T1000 (cell line): Measurements from ENCODE around the gene DPY19L3.
"Not testable (repeated sequence)": the region's sequence is repeated elsewhere in the genome, so short reads cannot be mapped to it uniquely, and the experiment has no call there.

Experiments used
- DNase-seq: peaks from one replicate; lab custom pipeline; 2025; ENCODE audit warnings: mixed read lengths; lab: John Stamatoyannopoulos, UW

DPY19L3 gene

DNA sequence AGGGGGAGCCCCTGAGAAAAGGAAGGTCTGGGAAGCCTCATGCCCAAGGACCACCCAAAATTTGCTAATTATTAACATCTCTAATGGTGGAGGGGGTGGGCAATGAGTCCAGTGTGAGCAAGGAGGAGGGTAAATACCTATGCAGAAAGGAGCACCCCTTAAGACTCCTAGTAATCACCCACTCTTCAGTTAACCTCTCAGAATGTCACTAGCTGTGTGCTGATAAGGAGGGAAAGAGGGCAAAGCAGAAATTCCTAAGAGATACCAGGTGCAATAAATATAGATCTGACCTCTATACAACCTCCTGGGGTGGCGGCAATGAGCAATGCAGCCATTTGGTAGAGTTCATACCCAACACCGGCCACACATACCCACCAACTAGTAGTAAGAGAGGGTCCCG is 12.7 kb upstream of the DPY19L3 start:
- DNase-seq, result no peak

DNA sequence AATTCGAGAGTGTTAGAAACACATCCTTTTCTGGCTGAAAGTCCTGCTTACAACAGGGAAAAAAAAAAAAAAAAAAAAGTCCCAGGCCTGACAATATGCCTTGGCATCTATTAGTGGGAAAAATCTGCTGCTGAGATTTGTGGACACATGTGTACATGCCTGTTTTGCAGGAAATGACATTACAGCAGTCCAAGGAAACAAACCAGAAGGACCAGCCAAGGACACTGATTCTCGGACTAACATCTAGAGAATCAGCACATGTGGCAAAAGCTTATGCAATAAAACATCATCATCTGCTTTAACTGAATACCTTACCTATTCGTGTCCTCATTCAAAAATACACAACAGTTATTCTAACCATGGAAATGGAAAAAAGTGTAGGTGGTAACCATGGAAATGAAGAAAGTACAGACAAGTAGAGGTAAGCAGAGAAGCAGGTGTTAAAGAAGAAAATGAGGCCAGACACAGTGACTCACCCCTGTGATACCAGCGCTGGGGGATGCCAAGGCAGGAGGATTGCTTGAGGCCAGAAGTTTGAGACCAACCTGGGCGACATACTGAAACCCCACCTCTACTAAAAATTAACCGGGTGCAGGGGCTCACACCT is 9.4 kb upstream of the DPY19L3 start:
- no peak for DNase-seq

DNA sequence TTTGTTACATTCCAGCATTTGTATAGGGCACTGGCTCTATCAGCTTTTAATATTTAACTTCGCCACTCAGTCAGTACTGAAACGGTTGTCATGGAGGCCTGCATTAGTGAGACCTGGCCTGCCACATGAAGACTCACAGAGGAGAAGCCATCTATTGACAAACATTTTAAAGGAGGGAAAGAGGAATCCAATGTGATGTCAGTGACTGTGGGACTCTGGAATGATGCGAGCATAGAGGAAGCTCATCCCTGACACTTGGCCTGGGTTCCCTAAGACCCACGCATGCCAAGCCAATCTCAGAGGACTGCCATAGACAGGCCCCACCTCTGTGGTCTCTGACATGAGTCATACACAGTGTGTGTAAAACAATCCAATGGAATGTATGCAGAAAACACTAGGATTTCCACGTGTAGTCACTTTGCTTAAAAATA is 7.9 kb upstream of the DPY19L3 start:
- DNase-seq, result peak; percentile 17

DNA sequence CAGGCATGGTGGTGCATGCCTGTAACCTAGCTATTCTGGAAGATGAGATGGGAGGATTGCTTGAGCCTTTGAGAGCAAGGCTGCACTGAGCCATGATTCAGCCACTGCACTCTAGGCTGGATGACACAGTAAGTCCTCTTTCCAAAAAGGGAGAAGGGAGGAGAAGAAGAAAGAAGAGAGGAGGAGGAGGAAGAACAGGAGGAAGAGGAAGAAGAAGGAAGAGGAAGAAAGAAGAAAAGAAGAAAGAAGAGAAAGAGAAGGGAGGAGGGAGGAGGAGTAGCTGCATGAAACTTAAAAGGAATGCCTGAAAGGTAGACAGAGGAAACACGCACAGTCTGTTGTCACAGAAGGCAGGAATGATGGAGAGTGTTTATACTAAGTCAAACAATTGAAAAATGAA is 3.6 kb upstream of the DPY19L3 start:
- no peak for DNase-seq

DNA sequence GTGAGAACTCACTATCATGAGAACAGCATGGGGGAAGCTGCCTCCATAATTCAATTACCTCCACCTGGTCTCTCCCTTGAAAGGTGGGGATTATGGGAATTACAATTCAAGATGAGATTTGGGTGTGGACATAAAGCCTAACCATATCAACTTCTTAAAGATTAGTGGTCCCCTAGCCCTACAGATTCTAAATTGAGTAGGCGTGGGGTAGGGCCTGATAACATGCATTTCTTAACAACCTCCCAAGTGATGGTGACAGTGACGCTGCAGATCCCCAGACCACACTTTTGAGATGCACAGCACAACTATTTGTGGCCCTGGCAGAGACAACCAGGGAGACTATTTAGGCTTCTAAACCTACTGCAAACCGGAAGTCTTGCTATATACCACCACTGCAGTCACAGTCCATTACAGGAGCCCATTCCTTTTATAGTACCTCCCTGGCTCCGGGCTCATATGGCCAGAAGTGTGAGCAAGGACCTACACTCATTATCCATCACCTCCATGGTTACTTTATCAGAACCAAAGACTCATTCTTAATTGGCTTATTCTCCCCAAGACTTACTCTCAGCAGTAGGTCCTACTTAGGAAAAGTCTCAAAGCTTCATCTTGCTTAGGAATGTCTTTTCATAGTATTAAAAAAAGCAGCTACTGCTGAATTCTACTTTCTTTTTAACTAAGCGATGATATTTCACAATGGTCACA is 2.1 kb upstream of the DPY19L3 start:
- DNase-seq, result no peak

DNA sequence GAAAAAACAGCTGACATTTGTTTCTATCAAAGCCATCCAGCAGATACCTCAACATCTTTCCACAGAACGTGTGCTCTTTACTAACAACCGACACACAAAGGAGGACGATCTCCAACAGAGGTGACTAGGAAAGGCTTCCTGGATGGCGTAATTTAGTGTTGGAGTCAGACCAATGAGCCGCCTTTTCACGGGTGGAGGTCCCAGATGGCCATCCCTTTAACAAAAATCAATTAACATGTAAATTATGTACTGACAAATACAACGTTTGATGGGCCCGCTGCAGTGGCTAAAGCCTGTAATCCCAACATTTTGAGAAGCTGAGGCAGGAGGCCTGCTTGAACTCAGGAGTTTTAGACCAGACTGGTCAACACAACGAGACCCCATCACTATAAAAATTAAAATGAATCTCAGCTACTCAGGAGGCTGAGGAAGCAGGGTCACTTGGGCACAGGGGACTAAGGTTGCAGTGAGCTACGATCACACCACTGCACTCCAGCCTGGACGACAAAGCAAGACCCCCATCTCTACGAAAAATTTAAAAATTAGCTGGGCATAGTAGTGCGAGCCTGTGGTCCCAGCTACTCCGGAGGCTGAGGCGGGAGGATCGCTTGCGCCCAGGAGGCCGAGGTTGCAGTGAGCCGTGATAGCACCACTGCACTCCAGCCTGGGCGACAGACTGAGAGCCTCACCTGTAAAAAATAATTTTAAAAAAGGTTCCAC is 1.2 kb upstream of the DPY19L3 start:
- no peak for DNase-seq

DNA sequence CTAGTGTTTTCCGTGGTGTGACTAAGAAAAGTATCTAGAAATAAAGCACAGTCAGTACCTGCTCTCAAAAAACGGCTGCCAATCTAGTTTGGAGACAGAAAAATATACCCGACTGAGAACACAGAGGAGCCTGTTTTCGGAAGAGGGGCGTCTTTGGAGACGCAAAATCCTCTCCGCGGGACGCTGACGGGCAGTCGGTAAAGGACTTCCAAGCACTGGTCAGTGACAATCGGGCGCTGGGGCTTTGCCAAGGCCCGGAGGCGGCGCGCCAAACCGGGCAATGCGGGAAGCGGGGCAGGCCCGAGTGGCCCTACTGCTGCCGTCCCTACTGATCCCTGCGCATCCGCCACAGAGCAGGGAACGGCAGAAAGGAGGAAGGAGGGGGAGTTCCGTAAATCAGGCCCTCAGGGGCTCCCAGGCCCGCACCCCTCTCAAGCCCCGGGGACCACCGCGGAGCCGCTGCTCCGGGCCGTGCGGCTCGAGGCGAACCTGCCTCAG is 588 bp upstream of the DPY19L3 start:
- DNase-seq, result no peak

DNA sequence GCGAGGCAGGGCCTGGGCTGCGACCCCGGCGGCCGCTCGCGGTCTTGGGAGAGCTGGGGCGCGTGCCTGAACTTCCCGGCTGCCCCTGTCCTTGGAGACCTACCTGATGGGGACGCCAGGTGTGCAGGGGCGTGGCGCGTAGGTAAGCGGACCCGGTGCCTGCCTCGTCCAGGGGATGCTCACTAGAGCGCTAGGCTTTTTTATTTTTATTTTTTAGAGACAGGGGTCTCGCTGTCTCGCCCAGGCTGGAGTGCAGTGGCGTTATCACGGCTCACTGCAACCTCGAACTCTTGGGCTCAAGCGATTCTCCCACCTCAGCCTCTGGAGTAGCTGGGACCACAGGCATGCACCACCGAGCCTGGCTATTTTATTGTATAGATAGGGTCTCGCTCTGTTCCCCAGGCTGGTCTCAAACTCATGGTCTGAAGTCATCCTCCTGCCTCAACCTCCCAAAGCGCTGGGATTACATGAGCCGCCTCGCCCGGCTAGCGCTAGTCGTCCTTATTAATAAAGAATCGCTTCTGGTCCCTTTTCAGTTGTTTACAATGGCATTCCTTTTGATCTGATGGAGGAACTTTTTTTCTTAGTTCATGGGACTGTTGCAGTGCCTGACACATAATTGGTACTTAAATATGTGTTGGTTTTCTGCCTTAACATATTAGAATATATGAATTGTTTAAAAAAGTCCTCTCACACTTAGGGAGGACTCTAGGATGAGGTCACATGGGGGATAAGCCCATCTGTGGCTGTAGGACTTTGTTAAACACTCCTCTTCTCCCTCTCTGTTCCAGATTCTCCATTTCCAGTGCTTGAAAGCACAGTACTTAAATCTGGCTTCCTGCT is 812 bp downstream of the DPY19L3 start:
- DNase-seq, result no peak

DNA sequence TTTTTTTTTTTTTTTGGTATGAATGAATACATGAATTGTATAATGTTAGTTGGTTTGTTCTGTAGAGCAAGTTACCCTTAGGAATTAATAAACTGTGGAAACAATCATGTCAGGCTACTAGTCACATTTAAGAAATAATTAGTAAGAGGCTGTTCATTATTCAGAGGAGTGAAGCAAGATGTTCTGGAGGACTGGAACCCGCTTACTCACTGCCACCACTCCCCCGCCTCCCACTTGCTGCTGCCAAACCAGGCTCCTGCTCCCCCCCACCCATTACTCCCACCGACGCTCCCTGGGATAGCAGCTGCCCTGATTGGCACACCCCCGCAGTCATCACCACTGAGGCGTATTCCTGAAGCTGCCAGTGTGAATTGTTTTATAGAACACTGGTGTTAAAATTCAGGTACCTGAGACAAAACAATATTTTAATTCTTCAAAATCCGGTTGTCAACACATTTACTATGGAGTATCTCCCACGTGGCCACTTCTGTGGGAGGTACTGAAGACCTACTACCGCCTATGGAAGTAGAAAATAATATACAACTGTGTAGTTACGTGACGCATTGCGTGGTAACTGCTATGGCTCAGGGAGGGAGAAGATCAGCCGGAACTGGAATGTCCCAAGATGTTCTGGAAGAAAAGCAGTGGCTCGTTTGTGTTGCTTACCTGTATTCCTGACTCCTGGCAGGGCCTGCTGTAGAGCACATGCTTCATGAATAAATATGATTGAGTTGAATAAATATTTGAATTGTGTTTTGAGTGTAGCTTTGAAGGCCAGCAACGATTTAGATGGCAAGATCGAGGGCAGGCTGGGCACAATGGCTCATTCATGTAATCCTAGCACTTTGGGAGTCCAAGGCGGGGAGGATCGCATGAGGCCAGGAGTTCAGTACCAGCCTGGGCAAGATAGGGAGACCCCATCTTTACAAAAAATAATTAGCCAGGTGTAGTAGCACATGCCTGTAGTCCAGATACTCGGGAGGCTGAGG is 1.7 kb downstream of the DPY19L3 start:
- DNase-seq, result no peak

DNA sequence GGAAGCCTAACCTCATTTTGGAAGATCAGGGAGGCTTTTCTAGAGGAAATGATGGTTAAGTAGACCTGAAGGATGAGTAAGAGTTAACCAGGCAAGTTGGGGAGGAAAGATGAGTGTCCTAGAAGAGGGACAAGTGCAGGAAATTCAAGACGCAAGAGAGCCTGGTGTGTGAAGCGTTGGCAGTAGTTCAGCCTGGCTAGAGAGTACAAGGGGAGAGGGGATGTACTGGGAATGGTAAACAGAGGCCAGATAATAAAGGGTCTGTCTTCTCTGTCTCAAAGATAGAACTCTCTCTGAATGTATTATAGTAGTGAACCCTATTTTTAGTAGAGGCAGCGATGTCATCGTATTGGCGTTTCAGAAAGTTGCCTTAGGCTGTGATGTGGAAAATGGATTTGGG is 9.7 kb downstream of the DPY19L3 start:
- DNase-seq, result no peak

DNA sequence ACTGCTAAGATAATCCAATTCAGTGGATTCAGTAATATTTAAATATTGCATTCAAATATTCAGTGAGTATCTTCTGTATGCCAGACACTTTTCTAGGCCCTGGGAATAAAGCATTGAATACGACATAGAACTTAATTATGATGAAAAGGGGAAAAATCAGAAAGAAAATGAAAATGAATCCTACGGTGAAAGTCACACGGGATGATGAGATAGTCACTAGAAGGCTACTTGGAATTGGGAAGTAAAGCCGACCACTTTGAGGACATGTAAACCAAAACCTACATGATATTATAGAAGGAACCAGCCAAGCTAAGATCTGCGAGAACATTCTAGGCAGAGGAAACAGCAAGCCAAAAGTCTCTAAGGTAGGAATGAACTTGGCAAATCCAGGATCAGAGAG is 10.1 kb downstream of the DPY19L3 start:
- DNase-seq, result no peak

DNA sequence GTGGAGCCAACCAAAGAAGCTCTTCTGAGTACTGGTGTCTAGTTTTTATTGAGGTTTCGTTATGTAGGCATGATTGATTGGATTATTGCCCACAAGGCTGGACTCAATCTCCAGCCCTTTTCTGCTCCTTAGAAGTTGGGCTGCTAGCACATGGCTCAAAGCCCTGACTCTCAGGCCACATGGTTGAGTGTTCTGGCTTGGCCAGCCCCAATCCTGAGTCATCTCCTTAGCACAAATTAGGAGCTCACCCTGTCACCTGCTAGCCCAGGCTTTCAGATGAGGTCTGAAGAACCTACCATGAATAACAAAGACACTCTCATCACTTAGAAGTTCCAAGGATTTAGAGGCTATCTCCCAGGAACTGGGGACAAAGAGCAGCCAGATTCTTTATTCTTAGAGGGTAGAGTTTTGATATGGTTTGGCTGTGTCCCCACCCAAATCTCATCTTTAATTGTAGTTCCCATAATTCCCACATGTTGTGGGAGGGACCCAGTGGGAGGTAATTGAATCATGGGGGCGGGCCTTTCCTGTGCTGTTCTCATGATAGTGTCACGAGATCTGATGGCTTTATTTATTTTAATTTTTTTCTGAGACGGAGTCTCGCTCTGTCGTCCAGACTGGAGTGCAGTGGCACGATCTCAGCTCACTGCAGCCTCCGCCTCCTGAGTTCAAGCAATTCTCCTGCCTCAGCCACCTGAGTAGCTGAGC is 11.3 kb downstream of the DPY19L3 start:
- no peak for DNase-seq

DNA sequence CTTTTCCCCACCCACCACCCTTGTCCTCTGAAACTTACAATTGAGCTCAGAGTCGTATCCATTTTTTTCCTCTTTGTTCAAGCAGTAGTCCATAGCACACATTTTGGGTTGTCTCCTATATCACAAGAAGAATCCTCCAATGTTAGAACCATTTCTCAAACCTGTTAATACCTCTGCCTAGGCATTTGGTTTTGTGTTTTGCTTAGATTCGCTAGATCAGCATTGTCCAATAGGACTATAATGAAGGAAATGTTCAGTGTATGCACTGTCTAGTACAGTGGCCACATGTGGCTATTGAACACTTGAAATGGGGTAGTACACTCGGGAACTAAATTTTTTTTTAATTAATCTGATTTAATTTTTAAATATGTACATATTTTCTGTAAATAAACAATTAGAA is 12.6 kb downstream of the DPY19L3 start:
- DNase-seq, result no peak

DNA sequence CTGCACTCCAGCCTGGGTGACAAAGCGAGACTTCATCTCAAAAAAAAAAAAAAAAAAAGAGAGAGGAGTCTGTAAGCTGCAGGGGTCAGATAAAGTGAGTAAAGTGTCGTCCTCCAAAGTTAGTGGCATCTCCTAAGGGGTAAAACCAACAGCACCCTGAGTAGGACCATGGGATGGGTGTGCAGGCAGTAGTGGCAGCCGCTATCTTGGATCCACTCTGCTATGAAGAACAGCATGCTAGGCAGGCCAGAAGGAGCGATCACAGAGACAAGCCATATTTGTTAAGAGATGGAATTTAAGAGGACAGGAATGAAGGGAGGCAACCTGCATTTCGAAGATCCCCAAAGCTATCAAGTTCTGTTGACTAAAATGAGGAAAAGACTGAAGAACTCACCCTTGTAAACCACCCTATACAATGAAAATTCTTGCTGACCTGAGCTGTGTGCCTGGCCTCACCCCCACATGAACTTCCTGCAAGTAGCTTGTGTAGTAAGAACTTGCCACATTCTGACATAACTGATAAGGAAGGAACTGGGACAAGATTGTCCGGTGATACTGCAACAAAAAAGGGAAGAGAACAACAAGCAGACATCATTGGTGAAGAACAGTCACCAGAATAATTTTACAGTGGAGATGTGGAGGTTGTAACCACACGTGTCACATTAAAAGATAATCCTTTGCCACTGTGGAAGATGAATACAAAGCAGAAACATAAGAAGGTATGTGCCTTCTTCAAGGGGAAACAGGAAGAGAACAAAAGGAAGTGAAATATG is 16.2 kb downstream of the DPY19L3 start:
- DNase-seq, result no peak

DNA sequence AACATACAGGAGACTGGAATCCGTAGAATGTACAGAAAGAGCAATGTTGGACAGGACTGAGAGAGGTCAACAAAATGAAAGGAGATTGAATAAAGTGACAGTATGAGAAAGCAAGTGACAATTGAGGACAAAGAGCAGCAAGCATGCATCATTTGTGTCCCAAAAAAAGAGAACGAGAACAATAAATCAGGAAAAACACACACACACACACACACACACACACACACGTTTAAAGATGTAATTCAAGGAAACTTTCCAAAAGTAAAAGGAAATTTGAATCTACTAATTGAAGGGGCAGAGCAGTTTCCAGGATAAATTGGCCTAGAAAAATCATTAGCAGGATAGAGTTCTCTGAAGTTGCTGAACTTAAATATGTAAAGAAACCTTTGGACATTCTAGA is 16.9 kb downstream of the DPY19L3 start:
- no peak for DNase-seq

DNA sequence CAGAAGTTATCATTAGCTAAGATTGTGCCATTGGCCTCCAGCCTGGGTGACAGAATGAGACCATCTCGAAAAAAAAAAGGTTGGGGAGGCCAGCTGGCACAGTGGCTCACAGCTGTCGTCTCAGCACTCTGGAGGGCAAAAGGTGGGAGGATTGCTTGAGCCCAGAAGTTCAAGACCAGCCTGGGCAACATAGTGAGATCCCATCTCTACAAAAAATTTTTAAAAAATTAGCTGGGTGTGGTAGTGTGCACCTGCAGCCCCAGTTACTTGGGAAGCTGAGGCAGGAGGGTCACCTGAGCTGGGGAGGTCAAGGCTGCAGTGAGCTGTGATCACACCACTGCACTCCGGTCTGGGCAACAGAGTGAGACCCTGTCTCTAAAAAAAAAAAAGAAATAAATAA is 18.4 kb downstream of the DPY19L3 start:
- DNase-seq, result not testable (repeated sequence)

DNA sequence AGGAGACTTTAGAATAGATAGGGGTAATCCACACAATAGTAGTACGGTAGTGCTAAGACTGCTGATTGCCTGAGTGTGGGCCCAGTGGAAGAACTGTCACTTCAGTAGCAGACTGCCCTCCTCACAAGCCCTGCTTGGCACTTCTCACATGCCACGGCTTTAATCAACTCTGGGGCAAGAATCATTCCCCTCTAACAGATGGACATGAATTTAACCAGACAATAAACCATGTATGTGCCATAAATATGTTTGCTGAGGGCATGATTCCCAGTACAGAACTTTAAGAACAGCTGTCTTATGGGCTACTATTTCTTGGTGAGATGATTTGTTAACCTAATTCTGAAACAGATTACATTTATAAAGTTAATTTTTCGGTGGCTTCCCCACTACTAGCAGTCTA is 22.0 kb downstream of the DPY19L3 start:
- no peak for DNase-seq

DNA sequence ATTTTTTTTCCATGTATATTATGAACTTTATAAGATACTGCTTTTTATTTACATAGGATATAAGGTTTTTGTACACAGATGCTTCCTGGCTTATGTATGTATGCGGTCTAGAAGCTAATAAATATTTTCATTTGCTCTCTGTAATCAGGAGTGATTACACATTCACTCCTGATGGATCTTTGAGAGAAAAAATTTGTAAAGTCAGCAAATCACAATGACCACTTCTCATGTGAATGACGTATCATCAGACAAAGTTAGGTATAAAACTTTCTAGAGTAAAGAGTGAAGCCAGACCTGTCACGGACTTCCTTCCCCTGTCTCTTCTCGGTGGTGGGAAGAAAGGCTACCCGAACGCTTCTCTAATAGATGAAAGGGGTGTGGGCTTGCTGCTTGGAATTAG is 31.1 kb downstream of the DPY19L3 start:
- DNase-seq, result no peak

DNA sequence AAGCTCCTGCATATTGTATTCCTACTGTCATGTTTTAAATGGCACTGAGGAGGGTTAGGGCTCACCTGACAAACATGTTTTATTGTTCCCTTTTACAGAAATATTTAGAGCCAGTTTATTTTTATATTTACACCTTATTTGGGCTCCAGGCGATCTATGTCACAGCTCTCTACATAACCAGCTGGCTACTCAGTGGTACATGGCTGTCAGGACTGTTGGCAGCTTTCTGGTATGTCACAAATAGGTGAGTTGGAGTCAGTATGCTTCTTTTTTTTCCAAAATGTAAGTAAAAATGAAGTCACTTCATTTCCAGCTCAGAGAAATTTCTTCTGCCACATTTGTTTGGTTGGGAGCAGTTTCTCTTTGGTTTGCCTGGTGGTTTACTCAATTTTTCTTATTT is 31.5 kb downstream of the DPY19L3 start:
- no peak for DNase-seq

DNA sequence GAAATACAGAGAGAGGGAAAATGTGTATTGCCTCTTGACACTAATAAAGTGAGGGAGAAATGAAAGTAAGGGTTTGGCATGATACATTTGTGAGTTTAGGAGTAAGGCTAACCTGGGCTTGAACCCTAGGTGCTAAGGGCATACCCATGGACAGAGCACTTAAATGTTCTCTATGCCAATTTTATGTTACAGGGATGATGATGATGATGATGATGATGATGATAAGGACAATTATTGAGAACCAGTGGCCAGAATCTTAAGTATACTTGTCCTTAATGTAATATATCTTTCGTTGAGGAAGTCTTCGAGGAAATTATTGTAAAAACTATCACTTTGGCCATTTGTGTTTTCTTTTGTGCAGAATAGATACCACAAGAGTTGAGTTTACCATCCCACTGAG is 33.2 kb downstream of the DPY19L3 start:
- no peak for DNase-seq
